Bronchial epithelial cell (primary cell): ENCODE data around the gene LEMD2. TPM values are rescaled to one million over a fixed set of nuclear protein-coding genes. Genes with fewer than 3 reads are reported as not detected.

ENCODE experiments used
- DNase-seq: peaks from one replicate; pipeline ENCODE4 v3.0.0-alpha.2; 2010; ENCODE audit warnings: low read depth
- FAIRE-seq: peaks from 2 replicates; lab custom pipeline; 2011; peaks lifted over from hg19 to GRCh38; lab: Jason Lieb, UNC
- H3K27me3 ChIP-seq: 2 replicates; pipeline ENCODE4 v1.5.1; 2011; ENCODE audit warnings: low read length; ENCODE audit not compliant: control insufficient read depth, insufficient read depth
- H3K36me3 ChIP-seq: 2 replicates; pipeline ENCODE4 v1.5.1; 2011; ENCODE audit warnings: low read length; ENCODE audit not compliant: control insufficient read depth, insufficient read depth
- H3K4me3 ChIP-seq: 2 replicates; pipeline ENCODE4 v1.5.1; 2011; ENCODE audit warnings: mild to moderate bottlenecking, low read depth, low read length, control low read depth
- total RNA-seq: library from RNA; depleted of rRNA; stranded (reverse); fragments of >200 nt; gene quantifications from 2 replicates; pipeline ENCODE4 v1.2.1, GENCODE V29; 2014
- TF ChIP-seq, protein P1 (sequence below): IDR thresholded peaks from 2 replicates; pipeline ENCODE4 v1.5.1; 2011; ENCODE audit warnings: mild to moderate bottlenecking, moderate library complexity, low read length, control low read depth, inconsistent platforms; ENCODE audit not compliant: insufficient read depth, severe bottlenecking

Gene LEMD2
- total RNA-seq, 1 donor from 2014 or later: 66.9 TPM

DNA sequence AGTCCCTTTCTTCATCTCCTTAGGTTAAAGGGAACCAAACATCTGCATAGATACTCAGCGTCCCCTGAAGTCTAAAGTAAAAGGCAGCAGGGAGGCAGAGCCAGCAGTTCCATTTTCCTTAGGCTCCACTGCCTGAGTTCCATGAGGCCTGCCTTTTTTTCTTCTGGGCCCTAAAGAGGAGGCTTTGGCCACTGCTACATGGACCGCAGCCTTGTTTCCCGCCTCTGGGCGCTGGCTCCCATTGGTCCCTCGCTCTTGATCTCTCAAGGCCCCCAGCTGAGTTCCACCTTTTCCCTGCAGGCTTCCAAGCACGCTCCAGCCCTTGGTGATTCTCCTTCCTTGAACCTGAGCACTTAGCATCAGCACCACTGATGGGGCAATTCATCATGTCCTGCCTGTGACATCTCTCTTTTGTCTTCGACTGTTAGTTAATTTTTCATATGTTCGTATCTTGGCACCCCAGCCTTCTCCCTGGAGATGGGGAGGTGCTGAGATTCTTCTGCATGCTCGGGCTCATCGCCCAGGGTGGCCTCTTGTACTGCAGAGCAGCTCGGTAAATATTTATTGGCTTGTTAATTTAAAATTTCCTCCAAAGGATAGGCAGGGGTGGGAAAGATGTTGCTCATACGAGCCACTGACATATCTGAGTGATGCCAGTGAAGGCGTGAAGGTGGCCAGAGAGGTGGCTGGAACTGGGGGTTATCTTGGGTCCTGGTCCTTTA, 11.5 kb upstream of the LEMD2 start:
- no peak for FAIRE-seq
- no peaks in the 10 kb centered on the region for H3K36me3 ChIP-seq
- TF ChIP-seq, protein P1, sequence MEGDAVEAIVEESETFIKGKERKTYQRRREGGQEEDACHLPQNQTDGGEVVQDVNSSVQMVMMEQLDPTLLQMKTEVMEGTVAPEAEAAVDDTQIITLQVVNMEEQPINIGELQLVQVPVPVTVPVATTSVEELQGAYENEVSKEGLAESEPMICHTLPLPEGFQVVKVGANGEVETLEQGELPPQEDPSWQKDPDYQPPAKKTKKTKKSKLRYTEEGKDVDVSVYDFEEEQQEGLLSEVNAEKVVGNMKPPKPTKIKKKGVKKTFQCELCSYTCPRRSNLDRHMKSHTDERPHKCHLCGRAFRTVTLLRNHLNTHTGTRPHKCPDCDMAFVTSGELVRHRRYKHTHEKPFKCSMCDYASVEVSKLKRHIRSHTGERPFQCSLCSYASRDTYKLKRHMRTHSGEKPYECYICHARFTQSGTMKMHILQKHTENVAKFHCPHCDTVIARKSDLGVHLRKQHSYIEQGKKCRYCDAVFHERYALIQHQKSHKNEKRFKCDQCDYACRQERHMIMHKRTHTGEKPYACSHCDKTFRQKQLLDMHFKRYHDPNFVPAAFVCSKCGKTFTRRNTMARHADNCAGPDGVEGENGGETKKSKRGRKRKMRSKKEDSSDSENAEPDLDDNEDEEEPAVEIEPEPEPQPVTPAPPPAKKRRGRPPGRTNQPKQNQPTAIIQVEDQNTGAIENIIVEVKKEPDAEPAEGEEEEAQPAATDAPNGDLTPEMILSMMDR: no peak
- H3K27me3 ChIP-seq: peaks cover 1% of the 10 kb centered on the region
- H3K4me3 ChIP-seq: no peak overlapping the region
- DNase-seq: no peak

DNA sequence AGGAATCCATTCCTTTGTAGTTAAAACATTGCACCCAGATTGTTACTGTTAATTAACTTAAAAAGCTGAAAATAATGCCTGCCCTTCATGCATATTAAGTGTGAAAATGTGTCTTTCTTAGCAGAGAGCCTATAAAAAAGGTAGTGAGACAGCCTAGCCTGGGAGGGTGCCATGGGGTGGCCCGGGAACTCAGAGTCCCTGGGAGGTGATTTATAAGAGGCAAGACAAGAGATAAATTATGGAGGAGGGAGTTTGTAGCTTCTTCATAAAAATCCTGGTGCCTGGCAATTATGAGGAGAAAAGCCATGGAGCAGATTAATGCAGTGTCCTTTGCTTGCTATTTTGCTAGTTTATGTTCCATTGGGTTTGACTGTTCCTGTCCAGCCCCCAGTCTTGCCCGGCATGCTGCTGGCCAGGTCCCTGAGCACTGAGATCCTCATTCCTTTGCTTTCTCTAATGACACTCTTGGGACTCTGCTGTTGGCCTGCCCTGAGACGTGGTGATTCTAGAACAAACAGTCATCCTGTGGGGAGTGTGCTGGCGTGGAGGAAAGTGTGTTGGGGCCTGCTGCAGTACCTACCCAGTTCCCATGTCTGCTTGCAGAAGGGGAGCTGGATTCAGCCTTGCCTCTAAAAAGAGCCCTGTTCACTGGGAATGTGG, 10.7 kb upstream of the LEMD2 start:
- peaks cover 1% of the 10 kb centered on the region for H3K27me3 ChIP-seq
- H3K36me3 ChIP-seq: no peaks in the 10 kb centered on the region
- DNase-seq: no peak
- peak; percentile 18 for FAIRE-seq
- TF ChIP-seq, protein P1: no peak
- no peak overlapping the region for H3K4me3 ChIP-seq

- no peaks in the 10 kb centered on the region for H3K36me3 ChIP-seq
- H3K27me3 ChIP-seq: peaks cover 1% of the 10 kb centered on the region
- no peak overlapping the region for H3K4me3 ChIP-seq
- FAIRE-seq (no peak), DNase-seq (no peak)
- TF ChIP-seq, protein P1: no peak
Measured at GRCh38 chr6:33798343-33798848, 9.5 kb upstream of the LEMD2 start.

- Histone ChIP-seq H3K4me3 (no peak overlapping the region), H3K27me3 (peaks cover 2% of the 10 kb centered on the region), H3K36me3 (no peaks in the 10 kb centered on the region)
- peak; percentile 23 for FAIRE-seq
- DNase-seq: no peak
- TF ChIP-seq, protein P1: no peak
Measured at GRCh38 chr6:33797626-33798342, 8.9 kb upstream of the LEMD2 start.

GRCh38 chr6:33794910-33795623, 6.1 kb upstream of the LEMD2 start:
- no peak for DNase-seq

More at GRCh38 chr6:33794910-33795623, 6.1 kb upstream of the LEMD2 start:
- TF ChIP-seq, protein P1: no peak
- FAIRE-seq: no peak
- Histone ChIP-seq H3K4me3 (no peak overlapping the region), H3K27me3 (peaks cover 2% of the 10 kb centered on the region), H3K36me3 (no peaks in the 10 kb centered on the region)
